GM18517 (cell line): Measurements from ENCODE around the gene BRAT1.
"Not testable (repeated sequence)": the region's sequence is repeated elsewhere in the genome, so short reads cannot be mapped to it uniquely, and the experiment has no call there.

Source experiments
- ATAC-seq: cut with Tn5 transposase; IDR thresholded peaks from one replicate; pipeline ENCODE4 v1.9.1; 2021; ENCODE audit warnings: mild to moderate bottlenecking, moderate library complexity; ENCODE audit not compliant: unreplicated experiment

BRAT1 gene

GRCh38 chr7:2564970-2565540 lies 9.7 kb upstream of the BRAT1 start:
- ATAC-seq, result no peak

DNA sequence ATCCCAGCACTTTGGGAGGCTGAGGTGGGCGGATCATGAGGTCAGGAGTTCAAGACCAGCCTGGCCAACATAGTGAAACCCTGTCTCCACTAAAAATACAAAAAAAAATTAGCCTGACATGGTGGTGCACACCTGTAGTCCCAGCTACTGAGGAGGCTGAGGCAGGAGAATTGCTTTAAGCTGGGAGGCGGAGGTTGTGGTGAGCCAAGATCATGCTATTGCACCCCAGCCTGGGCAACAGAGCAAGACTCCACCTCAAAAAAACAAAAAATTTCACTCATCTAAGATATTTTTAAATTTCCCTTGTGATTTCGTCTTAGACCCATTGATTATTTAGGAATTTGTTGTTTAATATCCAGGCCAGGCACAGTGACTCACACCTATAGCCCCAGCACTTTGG lies 8.6 kb upstream of the BRAT1 start:
- not testable (repeated sequence) for ATAC-seq

DNA sequence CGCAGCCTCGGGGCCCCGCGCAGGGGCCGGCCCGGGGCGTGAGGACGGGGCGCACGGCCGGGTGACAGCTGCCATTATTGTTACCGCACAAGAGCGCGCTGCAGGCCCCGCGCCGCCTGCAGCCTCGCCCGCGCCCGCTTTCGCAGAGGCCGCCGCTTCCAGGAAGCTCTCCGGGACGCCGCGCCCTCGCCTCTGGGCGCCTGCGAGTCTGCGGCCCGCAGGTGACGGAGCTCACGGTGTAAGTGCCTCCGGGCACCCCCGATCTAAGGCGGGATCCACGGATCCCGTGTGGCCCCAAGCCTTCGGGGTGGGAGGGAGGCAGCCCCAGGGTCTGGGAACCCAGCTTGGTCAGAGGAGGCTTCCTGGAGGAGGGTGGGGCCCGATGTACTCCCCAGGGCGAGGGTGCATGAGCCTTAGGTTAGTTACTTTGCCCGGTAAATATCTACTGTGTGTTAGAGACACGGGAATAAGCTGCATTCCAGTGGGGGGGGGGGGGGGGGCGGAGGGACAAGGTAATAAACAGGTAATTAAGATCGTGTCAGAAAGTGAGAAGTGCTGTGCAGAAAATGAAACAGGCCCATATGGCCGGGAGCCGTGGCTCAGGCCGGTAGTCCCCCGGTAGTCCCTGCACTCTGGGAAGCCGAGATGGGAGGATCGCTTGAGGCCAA lies 4.1 kb upstream of the BRAT1 start:
- ATAC-seq, result peak; percentile 4

DNA sequence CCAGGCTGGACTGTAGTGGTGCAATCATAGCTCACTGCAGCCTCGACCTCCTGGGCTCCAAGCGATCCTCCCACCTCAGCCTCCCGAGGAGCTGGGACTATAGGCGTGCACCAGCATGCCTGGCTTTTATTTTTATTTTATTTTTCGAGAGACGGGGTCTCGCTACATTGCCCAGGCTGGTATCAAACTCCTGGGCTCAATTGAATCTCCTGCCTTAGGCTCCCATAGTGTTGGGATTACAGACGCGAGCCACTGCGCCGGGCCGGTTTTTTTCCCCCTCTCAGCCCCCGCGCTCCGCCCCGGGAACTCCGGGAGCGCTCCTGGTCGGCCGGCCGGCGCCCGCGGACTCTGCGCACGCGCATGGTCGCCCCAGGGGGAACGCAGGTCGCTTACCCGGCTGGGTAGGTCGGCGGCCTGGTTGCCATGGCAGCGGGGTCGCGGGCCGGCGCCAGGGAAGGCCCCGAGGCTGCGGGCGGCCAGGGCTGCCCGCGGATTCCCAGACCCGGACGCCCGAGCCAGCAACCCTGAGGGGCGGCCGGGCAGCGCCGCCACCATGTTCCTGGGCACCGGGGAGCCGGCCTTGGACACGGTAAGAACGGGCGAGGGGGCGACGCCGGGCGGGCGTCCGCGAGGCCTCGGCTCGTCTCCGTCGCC lies 3.4 kb upstream of the BRAT1 start, which contains the start of gene IQCE:
TSS of gene IQCE (plus strand) at position 351 of the 654 bp plus-strand sequence. CDS start at position 554, 203 bp downstream.
- peak; percentile 46 for ATAC-seq

DNA sequence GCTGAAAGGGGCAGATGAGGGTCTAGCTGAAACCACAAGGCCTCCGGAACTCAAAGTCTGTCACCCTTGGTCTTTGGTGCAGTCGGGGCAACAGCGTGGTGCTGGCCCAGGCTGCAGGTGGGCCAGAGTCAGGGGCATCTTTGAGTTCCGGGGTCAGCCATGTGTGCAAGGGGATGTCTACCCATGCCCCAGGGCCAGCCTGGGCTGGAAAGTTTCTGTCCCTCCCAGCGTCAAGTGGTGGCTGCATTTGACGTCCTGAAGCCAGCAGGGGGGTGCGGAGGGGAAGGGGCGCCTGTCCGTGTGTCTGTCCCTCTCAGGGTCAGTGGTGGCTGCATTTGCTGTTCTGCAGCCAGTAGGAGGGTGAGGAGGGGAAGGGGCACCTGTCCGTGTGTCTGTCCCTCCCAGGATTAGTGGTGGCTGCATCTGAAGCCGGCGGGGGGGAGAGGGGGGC lies 638 bp downstream of the BRAT1 start:
- ATAC-seq, result no peak

GRCh38 chr7:2553831-2554581 lies 1.3 kb downstream of the BRAT1 start:
- no peak for ATAC-seq

- no peak for ATAC-seq
Measured at GRCh38 chr7:2553108-2553507, 2.2 kb downstream of the BRAT1 start.

DNA sequence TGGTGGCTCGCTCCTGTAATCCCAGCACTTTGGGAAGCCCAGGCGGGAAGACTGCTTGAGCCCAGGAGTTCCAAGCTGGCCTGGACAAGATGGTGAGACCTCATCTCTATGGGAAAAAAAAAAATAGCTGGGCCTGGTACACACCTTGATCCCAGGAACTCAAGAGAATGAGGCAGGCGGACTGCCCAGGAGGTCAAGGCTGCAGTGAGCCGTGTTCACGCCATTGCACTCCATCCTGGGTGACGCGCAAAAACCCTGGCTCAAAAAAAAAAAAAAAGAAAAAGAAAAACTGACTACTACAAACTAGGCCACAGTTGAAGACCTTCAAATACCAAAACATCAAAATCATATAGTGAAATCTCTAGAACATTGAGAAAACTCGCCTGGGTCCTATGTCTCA lies 3.9 kb downstream of the BRAT1 start:
- no peak for ATAC-seq

GRCh38 chr7:2546776-2547586 lies 8.3 kb downstream of the BRAT1 start:
- ATAC-seq, result no peak

DNA sequence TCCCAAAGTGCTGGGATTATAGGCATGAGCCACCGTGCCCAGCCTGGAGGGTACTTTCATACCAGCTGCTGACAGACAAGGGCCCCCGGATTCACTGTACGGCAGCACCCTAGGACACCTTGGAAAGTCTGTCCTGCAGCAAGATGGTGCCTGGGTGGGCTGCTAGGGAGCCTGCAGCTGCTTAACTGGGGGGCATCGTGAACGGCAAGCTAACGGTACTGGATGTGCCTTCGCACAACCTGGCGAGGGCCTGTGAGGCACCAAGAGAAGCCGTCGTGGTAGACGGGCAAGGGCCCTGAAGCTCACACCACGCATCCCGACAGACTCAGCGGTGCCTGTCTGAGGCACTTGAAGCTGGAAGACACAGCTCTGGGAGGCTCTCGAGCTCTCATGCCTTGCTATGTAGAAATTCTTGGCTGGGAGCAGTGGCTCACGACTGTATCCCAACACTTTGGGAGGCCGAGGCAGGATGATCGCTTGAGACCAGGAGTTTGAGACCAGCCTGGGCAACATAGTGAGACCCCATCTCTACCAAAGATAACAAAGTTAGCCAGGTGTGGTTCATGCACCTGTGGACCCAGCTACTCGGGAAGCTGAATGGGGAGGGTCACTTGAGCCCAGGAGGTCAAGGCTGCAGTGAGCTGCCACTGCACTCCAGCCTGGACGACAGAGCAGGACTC lies 9.4 kb downstream of the BRAT1 start:
- ATAC-seq, result no peak

GRCh38 chr7:2544541-2545188 lies 10.7 kb downstream of the BRAT1 start:
- ATAC-seq, result no peak

- ATAC-seq, result no peak
Measured at GRCh38 chr7:2542916-2543871, 12.1 kb downstream of the BRAT1 start.

GRCh38 chr7:2542011-2542915 lies 13.1 kb downstream of the BRAT1 start:
- no peak for ATAC-seq

DNA sequence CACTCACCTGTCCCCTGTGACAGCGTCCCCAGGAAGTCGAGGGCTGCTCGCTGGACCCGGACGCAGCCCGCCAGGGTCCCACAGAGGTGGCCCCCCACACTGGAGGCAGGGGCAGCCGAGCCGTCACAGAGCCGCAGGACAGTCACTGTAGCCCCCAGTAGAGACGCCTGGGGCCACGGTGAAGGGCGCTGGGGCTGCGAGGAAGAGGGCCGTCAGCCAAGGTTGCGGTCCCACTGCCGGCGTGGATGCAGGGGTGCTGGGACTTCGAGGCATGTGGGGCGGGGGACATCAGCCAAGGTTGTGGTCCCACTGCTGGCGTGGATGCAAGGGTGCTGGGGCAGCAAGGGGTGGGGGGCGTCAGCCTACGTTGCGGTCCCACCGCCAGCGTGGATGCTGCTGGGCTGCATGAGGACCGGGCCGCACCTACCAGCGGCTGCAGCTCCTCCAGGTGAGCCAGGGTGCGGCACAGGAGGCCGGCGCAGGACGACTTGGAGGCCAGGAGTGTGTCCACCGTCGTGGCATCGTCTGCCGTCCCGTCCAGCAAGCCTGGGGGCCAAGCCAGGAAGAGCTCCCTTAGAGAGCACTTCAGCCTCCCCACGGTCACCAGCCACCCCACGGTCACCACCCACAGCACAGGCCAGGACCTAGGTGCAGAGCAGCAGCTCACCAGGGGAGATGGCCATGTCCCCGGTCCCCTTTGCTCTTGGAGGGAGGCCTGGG lies 13.9 kb downstream of the BRAT1 start:
- ATAC-seq, result no peak

GRCh38 chr7:2540641-2541051 lies 14.7 kb downstream of the BRAT1 start:
- no peak for ATAC-seq

- ATAC-seq, result no peak
Measured at GRCh38 chr7:2540133-2540532, 15.2 kb downstream of the BRAT1 start.
